Activated CD4-positive, alpha-beta T cell treated with anti-CD3 and anti-CD28 coated beads for 4 hours (primary cell): ENCODE data around the gene TMEM94.
"Not testable (repeated sequence)": the region's sequence is repeated elsewhere in the genome, so short reads cannot be mapped to it uniquely, and the experiment has no call there.

ENCODE experiments used
- DNase-seq, 2 donors: peaks; one replicate each; pipeline ENCODE4 v3.0.0-alpha.2; 2020

Gene TMEM94

DNA sequence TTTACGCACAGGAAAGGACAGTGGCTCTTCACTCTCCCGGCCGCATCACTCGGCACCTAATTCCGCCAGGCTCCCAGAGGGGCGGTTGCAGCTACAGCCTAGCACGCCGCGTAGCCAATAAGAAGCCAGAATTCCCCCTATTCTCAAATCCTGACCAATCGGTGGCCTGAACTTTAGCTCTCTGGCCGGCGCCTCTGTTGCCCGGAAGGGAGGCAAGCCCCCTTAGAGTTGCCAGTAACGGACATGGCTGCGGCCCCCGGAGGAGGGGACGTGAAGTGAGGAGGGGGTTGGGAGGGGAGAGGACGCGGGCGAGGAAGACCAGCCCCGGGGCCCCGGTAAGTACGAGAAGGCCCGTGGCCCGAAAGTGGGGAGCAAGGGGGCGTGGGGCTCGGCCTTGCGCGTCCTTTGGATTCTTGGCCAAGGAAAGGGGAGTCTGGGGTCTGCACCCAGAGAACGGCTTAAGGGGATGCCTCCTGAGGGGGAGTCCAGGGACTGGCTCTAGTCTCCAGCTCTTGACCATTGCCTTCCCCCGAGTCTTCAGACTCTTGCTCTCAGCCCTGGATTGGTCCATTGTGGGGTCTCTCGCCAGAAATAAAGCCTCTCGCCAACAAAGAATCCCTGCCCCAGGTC, at the start of gene TMEM94:
TMEM94 (plus strand) TSS at position 219 of the 630 bp plus-strand sequence. CDS start 15,271 bp downstream, outside the sequence.
- peak; percentile 90 to 91 for DNase-seq

- DNase-seq: no peak
Observed at GRCh38 chr17:75407655-75408352, 48.6 kb upstream of the TMEM94 start.

DNA sequence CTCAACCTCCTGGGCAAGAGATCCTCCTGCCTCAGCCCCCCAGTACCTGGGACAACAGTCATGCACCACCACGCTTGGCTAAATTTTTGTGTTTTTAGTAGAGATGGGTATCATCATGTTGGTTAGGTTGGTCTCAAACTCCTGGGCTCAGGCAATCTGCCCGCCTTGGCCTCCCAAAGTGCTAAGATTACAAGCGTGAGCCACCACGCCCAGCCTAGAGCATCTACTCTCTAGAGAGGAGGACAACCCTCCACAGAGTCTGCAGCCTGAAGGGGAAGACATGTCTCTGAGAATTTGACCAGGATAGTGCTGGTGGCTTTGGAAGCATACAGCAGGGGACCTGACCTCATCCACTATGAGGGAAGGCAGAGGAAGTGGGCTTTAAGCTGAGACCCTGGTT, 46.3 kb upstream of the TMEM94 start:
- DNase-seq: no peak

GRCh38 chr17:75411328-75412067, 44.9 kb upstream of the TMEM94 start:
- DNase-seq: no peak

DNA sequence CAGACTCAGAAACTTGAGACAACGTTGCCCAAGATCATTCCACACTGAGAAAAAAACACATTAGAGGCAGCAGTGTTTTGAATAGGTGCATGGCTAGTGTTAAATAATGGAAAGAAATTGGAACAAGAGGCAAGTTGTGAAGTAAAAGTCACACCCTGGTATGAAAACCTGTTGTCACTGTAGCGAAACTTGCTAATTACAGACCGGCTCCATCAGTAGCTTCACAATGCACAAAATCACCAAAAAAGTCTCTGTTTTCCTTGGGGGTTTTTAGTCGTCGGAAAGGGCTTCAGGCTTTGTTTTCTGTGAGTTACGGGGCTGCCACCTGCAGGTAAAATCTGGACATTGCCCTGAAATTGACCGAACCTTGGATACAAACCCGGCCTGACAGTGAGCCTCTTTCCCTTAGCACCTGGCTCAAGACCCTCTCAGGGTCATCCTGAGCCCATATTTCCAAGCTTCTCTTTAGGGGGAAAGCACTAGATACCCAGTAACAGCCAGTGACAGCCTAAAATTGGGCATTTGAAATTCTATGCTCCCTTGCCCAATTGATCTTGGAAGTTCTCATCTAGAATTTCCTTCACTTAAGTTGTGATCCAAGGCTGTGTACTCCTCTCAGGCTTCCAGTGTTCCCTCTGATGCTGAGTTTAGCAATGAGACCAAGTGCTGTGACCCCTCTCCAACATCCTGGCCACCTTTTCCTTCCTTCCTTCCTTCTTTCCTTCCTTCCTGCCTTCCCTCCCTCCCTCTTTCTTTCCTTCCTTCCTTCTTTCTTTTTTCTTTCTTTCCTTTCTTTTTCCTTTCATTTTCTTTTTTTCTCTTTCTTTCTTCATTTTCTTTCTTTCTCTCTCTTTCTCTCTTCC, 43.7 kb upstream of the TMEM94 start:
- DNase-seq: peak; percentile 63 to 77

DNA sequence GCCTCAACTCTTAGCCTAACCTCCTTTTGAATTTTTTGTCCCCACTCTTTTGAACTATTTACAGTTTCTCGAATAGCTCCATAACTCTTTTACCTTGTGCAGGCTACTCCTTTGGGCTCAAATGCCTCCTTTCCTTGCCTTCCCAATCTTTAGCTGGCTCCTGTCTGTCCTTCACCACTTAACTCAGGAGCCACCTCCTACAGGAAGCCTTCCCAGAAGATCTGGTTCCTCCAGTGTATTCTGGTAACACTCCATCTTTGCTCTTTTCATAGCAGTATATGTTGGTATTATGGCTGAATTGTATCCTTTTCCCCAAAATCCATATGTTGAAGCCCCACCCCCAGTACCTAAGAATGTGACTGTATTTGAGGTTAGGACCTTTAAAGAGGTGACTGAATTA, 41.9 kb upstream of the TMEM94 start:
- DNase-seq: no peak

DNA sequence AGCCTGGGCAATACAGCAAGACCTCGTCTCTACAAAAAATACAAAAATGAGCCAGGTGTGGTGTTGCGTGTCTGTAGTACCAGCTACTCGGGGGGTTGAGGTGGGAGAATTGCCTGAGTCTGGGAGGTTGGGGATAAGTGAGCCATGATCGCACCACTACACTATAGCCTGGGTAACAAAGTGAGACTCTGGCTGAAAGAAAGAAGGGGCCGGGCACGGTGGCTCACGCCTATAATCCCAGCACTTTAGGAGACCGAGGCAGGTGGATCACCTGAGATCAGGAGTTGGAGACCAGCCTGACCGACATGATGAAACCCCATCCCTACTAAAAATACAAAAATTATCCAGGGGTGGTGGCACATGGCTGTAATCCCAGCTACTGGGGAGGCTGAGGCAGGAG, 40.4 kb upstream of the TMEM94 start:
- no peak for DNase-seq

DNA sequence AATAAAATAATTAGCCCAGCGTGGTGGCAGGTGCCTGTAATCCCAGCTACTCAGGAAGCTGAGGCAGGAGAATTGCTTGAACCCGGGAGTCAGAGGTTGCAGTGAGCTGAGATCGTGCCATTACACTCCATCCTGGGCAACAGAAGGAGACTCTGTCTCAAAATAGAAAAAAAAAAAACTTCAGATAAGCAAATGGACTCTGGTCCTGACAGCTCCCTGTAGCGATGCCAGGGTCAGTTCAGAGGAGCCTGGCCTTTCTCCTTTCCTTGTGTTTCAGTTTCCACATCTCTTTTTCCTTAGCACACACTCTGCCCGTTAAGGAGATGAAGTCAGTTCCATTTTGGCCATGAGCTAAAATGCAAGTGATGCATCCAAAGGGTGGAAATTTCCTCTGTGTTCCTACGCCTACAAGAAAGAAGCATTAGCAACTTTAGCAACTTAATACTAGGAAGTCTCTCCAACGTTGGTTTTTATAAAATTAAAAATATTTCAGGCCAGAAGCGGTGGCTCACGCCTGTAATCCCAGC, 39.3 kb upstream of the TMEM94 start:
- DNase-seq: no peak

- no peak for DNase-seq
Observed at GRCh38 chr17:75418531-75418930, 37.9 kb upstream of the TMEM94 start.

- DNase-seq: no peak
Observed at GRCh38 chr17:75428543-75429469, 27.6 kb upstream of the TMEM94 start.

- DNase-seq: no peak
Observed at GRCh38 chr17:75430159-75430974, 26.1 kb upstream of the TMEM94 start.

DNA sequence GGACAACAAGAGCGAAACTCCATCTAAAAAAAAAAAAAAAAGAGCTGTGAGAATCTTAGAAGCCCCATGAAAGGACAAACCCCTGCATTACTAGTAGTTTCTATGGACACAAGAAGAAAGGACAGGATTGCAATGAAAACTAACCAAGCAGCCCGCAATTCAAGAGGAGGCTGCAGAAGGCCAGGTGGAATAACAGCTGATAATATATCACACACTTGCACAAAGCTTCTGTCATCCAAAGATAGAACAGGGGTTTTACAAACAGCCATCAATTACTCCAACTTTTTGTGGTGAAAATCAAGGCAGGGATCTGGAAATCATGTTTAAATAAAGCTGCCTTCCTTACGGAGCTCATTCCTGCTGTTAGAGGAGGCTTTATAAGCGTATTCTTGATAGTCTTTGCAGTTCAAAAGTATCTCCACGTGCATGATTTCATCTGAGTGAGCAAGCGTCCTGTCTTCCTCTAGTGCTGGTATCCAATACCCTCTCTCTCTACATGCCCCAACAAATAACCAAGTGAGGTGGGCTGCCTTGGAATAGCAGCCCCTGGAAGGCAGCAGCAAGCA, 23.1 kb upstream of the TMEM94 start:
- no peak for DNase-seq

DNA sequence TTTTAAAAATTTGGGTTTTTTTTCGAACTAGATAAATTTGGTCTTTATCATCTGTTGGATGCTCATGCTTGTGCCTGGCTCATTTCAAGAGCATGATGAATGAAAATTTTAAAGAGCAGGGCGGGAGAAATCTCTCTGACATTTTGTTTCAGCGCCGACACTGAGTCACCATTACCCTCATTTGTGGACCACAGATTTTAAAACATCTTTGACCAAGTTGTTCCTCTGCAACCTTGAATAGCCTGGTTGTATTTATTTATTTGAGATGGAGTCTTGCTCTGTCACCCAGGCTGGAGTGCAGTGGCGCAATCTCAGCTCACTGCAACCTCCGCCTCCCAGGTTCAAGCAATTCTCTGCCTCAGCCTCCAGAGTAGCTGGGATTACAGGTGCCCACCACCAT, 22.0 kb upstream of the TMEM94 start:
- not testable (repeated sequence) for DNase-seq

- DNase-seq: not testable (repeated sequence)
Observed at GRCh38 chr17:75437404-75437803, 19.0 kb upstream of the TMEM94 start.

DNA sequence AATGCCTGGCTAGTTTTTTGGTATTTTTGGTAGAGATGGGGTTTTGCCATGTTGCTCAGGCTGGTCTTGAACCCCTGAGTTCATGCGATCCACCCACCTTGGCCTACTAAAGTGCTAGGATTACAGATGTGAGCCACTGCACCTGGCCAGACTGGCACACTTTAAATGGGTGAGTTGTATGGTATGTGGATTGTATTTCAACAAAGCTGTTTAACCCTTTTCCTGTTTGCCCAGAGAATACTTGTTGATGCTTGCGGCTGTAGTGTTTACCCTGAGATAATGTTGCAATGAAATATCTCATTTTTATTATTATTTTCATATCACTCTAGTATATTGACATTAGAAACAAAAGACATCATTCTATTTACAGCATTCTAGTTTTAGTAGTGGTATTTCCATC, 17.1 kb upstream of the TMEM94 start:
- no peak for DNase-seq

GRCh38 chr17:75440738-75441448, 15.5 kb upstream of the TMEM94 start:
- no peak for DNase-seq

GRCh38 chr17:75442168-75443103, 14.0 kb upstream of the TMEM94 start:
- DNase-seq: no peak

DNA sequence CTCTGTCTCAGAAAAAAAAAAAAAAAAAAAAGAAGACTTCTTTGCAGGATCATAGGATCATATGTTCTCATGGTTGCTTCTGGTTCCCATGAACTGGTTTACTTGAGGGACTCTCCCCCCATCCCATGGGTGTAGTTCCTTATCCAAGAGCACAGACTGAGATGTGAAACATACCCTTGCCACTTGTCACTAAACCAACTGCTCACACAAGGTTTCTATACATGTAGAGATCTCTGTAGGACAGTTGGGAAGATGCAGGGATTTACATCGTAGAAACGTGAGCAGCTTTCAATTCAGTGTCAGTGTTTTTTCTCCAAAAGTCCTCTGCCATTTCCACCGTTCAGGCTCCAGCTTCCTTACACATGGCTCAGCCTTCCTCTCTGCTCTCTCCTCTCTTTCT, 11.1 kb upstream of the TMEM94 start:
- no peak for DNase-seq
